NCI-H226 (cell line): ENCODE results near the gene TMEM176B.
"Not testable (repeated sequence)": the region's sequence is repeated elsewhere in the genome, so short reads cannot be mapped to it uniquely, and the experiment has no call there.

Experiments
- DNase-seq: peaks from one replicate; pipeline ENCODE4 v3.0.0-alpha.2; 2015

The TMEM176B gene

DNA sequence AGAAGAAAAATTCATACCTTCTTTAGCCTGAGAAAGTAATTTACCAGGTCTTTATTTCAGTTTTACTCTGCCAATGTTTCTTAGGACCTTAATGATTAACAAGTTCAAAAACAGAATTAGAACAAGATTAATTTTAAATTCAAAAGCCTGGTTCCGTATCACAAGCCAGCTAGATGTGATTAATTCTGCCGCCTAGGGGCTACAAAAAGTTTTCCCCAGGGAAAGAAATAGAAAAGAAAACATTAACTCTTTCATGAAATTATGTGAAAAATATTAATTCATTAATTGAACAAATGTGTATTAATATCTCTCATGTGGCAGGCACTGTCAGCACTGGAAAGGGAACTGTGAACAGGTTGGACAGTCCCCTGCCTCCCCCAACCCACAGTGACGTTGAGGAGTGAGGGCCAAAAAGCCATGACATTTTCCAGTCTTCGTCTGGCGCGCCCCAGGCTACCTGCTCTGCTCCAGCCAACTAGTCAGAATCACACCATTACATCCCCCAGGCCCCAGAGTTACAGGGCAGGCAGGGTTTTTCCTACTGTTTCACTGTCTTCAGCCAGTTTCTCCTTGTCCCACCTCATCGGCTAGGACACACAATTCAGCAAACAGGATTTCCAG lies 20.5 kb upstream of the TMEM176B start:
- no peak for DNase-seq

- no peak for DNase-seq
Observed at GRCh38 chr7:150820148-150820547, 20.0 kb upstream of the TMEM176B start.

GRCh38 chr7:150818971-150819370 lies 18.8 kb upstream of the TMEM176B start:
- no peak for DNase-seq

GRCh38 chr7:150814328-150815001 lies 14.3 kb upstream of the TMEM176B start:
- no peak for DNase-seq

GRCh38 chr7:150807616-150808438 lies 7.7 kb upstream of the TMEM176B start:
- DNase-seq: not testable (repeated sequence)

DNA sequence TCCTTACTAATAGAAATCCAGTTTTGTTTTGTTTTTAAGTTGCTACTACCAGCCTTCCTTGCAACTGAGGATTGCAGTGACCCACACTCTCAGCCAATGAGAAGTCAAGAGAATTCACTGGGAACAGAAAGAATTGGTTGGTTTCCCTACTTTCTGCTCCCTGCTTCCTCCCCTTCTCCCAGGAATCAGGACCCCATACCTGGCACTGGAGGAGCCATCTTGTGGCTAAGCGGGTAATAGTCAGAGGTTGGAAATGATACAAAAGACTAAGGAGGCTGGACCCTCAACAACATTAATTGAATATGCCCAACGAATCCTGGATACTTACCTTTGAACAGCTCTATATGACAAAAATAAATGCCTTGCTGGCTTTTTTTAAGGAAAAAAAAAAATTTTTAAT lies 6.7 kb upstream of the TMEM176B start:
- no peak for DNase-seq

- no peak for DNase-seq
Observed at GRCh38 chr7:150806454-150806853, 6.3 kb upstream of the TMEM176B start.

- no peak for DNase-seq
Observed at GRCh38 chr7:150805864-150806263, 5.7 kb upstream of the TMEM176B start.

DNA sequence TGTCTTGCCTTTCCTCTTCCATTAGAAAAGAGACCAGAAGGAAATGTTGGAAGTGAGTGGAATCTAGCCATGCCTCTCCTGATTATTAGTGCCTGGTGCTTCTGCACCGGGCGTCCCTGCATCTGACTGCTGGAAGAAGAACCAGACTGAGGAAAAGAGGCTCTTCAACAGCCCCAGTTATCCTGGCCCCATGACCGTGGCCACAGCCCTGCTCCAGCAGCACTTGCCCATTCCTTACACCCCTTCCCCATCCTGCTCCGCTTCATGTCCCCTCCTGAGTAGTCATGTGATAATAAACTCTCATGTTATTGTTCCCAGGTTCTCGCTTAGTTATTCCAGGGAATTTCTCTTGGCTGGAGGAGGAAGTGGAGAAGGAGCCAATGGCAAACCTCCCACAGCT lies 4.6 kb upstream of the TMEM176B start:
- DNase-seq: no peak

GRCh38 chr7:150803161-150803860 lies 3.1 kb upstream of the TMEM176B start:
- no peak for DNase-seq

DNA sequence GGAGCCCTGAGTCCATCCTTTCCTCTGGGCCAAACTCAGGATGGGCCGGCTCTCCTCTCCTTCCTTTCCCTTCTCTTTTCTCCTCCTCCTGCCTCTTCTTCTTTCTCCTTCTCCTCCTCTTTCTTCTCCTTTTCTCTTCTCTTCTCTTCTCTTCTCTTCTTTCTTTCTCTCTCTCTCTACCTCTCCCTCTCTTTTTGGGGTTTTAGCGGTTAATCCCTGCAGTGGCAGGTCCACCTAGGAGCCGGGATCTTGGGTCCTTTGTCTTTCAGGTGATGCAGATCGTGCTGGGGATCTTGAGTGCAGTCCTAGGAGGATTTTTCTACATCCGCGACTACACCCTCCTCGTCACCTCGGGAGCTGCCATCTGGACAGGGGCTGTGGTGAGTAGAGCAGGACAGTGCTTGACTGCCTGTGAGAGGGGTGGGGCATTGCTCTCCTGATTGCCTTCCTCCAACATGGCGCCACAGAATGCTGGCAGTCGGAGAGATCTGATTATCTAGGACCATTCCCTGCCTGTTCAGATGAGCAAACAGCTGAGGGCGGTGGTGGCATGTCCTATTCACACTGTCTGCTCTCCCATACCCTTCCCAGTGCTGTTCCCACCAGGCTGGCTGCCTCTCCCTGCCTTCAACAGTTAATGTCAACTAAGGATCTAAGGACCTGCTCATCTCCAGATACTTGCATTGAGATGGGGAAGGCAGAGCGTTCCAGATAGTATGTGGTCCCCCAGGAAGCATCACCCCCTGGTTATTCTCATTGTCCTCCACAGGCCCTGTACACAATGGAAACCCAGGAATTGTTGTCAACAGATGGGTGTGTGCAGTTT lies 2.0 kb upstream of the TMEM176B start:
- no peak for DNase-seq

DNA sequence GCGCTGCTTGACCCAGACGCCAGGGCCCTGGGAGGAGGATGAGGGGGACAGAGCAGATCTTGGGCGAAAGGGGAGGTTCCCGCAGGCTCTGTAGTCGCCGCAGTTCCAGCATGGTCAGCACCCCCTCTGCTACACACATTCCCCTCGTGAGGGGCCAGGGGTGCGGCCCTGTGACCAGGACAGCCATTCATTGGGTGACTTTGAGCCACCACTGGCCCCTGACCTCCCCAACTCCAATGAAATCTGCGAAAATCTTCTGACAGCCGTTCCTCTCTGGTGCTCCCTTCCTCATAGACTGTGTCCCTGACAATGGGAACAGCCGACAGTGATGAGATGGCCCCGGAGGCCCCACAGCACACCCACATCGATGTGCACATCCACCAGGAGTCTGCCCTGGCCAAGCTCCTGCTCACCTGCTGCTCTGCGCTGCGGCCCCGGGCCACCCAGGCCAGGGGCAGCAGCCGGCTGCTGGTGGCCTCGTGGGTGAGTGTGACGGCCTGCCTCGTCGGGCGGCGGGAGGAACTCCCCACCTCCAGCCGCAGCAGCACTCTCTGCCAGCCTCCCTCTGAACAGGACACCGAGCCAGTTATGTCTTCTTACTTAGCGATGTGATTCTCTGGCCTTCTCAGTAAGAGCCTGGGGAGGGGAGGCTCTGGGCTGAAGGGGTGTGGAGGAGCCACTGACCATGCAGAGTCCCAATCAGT lies 1.2 kb upstream of the TMEM176B start:
- DNase-seq: no peak

- no peak for DNase-seq
Observed at GRCh38 chr7:150800581-150801241, 547 bp upstream of the TMEM176B start, which contains the start of gene TMEM176A. TSS of gene TMEM176A (plus strand) at chr7:150800769. CDS start at chr7:150801551, 782 bp downstream.

GRCh38 chr7:150799156-150799555 lies 1.0 kb downstream of the TMEM176B start:
- DNase-seq: no peak

- DNase-seq: no peak
Observed at GRCh38 chr7:150797661-150798060, 2.5 kb downstream of the TMEM176B start.

DNA sequence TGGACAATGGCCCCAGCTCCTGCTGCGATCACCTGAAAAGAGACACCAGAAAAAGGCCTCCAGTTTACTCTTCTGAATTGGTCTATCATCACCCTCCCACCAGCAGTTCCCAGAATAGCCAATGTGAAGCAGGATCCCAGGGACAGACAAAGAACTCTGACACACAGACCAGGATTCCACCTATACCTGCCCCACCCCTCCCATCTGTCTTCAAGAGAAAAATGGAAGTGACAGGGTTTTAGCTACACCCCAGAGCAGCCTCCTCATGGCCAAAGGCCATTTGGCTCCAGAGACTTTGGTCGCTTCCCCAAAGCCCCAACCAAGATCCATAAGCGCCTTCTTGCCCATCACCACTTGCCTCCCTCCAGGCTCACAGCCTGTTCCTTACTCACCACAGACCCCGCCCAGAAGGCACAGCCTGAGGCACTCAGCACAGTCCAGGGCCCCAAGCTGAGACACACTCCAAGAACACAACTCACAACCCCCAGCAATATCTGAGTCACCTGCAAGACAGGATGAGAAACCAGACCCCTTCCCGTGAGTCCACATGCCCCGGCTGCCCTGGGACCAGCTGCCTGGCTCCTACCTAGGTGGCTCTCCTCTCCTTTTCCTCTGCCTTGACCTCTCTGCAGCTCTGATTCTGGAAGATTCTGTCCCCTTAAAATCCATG lies 6.5 kb downstream of the TMEM176B start:
- no peak for DNase-seq

GRCh38 chr7:150791746-150792452 lies 8.3 kb downstream of the TMEM176B start:
- no peak for DNase-seq

DNA sequence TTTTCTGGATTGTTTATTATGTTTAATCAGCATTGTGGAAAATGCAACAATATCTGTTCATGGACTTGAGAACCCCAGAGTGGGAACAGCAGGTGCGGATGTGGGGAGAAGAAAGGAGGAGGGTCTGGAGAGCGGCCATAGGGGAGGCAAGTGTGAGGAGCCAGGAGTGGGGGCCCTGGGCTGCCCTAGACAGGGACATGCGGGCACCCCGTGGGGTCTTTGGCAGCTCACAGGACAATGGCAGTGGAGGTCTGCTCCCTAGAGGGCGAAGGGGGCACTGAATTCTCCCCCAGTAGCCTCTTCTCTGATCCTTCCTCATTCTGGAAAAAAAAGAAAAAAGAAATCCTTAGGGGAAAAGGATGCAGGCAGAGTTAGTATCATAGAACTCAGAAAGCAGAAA lies 8.9 kb downstream of the TMEM176B start:
- no peak for DNase-seq

DNA sequence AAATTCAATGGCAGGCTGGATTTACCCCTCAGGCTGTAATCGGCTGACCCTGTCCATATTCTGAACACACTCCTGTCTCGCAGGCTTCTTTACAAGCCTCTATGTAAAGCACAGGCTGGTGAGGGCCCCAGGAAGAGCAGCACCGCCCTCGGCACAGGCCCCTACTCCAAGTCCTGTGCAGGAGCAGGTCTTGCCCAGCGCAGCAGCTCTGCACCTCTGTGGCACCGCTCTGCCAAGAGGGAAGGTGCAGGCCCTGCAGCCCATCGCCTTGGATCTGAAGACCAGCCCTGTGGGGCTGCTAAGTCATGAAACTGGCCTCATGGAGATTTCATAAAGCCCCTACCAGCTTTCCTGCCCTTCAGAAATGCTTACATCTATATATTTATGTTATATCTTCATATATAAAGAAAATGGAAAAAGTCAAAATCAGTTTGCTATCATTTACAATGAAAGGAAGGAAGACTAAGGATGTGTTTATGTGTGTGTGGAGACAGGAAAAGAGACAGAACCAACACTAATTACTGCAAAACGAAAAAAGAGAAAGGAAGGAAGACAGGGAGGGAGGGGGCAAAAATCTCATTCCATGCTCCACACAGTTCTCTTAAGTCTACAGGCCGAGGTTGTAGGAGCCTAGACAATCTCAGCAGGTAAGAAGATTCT lies 9.6 kb downstream of the TMEM176B start:
- no peak for DNase-seq
